Hepatocyte (in vitro differentiated cells): ENCODE results near the gene SPATA22.

Experiments used
- CTCF ChIP-seq: fragments of 200-600 bp; sonication (generic); IDR thresholded peaks from 2 replicates; pipeline ENCODE4 v1.5.1; 2016; ENCODE audit warnings: antibody characterized with exemption, mild to moderate bottlenecking; ENCODE audit not compliant: poor library complexity
- EZH2 ChIP-seq: fragments of 200-600 bp; sonication (generic); IDR thresholded peaks from 2 replicates; pipeline ENCODE4 v1.6.1; 2016; ENCODE audit warnings: antibody characterized with exemption, mild to moderate bottlenecking, borderline replicate concordance

DNA sequence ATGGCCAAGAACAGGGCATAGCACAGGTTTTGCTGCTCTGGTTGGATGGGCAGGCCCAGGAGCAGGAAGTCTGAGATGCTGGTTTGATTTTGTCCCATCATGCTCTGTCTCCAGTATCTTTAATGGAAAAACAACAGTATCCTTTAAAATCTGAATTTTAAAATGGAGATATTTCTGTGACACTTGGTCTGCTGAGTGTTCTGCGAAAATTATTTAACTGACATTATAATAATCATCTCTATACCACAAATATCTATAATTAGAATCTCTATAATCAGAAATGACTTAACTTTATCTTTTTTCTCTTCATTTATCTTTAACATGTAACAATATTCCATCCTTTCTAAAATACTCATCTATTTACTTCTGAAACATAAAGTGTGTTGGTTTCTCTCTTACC lies 73.3 kb downstream of the SPATA22 start, which contains the start of gene OR1E1:
- TF ChIP-seq CTCF: no peak
- TF ChIP-seq EZH2: no peak
